OCI-LY7 (cell line): ENCODE results near the gene TSPYL1.

ENCODE experiments used
- CTCF ChIP-seq: fragments of 200-600 bp; sonication (generic); conservative IDR thresholded peaks from 2 replicates; pipeline ENCODE4 v1.5.1; 2014; ENCODE audit warnings: mild to moderate bottlenecking, antibody characterized with exemption, low read length, moderate library complexity, mixed read lengths
- EZH2phosphoT487 ChIP-seq: fragments of 200-600 bp; sonication (generic); IDR thresholded peaks from 2 replicates; pipeline ENCODE4 v1.6.1; 2018; ENCODE audit warnings: low read depth, borderline replicate concordance, mild to moderate bottlenecking, mixed run types, antibody characterized with exemption, low read length, moderate library complexity, mixed read lengths

GRCh38 chr6:116307633-116308032 is 27.9 kb upstream of the TSPYL1 start:
- no peak for TF ChIP-seq CTCF
- no peak for TF ChIP-seq EZH2phosphoT487
